HG02678 (cell line): ENCODE data around the gene PRKAA2.

ENCODE experiments used
- ATAC-seq: cut with Tn5 transposase; IDR thresholded peaks from one replicate; pipeline ENCODE4 v1.9.1; 2021; ENCODE audit warnings: mild to moderate bottlenecking, moderate library complexity; ENCODE audit not compliant: unreplicated experiment

PRKAA2 gene

GRCh38 chr1:56712150-56712549, 67.0 kb downstream of the PRKAA2 start:
- ATAC-seq = no peak

- ATAC-seq = no peak
Measured at GRCh38 chr1:56713112-56713511, 68.0 kb downstream of the PRKAA2 start.

GRCh38 chr1:56715156-56715555, 70.0 kb downstream of the PRKAA2 start:
- no peak for ATAC-seq

- ATAC-seq = no peak
Measured at GRCh38 chr1:56719171-56719570, 74.1 kb downstream of the PRKAA2 start.

GRCh38 chr1:56726706-56727105, 81.6 kb downstream of the PRKAA2 start:
- no peak for ATAC-seq

- ATAC-seq = no peak
Measured at GRCh38 chr1:56728964-56729363, 83.8 kb downstream of the PRKAA2 start.

GRCh38 chr1:56745231-56745630, 100.1 kb downstream of the PRKAA2 start:
- ATAC-seq = no peak

- ATAC-seq = no peak
Measured at GRCh38 chr1:56754708-56755479, 109.8 kb downstream of the PRKAA2 start.

- ATAC-seq = no peak
Measured at GRCh38 chr1:56755911-56756310, 110.8 kb downstream of the PRKAA2 start.

GRCh38 chr1:56758135-56758534, 113.0 kb downstream of the PRKAA2 start:
- ATAC-seq = no peak

- ATAC-seq = no peak
Measured at GRCh38 chr1:56758794-56759193, 113.7 kb downstream of the PRKAA2 start.
